GM21825 (cell line): Measurements from ENCODE around the gene GABRR2.
"Not testable (repeated sequence)": the region's sequence is repeated elsewhere in the genome, so short reads cannot be mapped to it uniquely, and the experiment has no call there.

Source experiments
- ATAC-seq: cut with Tn5 transposase; IDR thresholded peaks from one replicate; pipeline ENCODE4 v1.9.1; 2021; ENCODE audit warnings: mild to moderate bottlenecking, moderate library complexity; ENCODE audit not compliant: unreplicated experiment

Gene GABRR2

GRCh38 chr6:89260832-89261231 lies 54.3 kb downstream of the GABRR2 start:
- ATAC-seq = no peak

- no peak for ATAC-seq
These were observed 54.8 kb downstream of the GABRR2 start for GRCh38 chr6:89260310-89260709.

- no peak for ATAC-seq
These were observed 56.2 kb downstream of the GABRR2 start for GRCh38 chr6:89258912-89259311.

- no peak for ATAC-seq
These were observed 57.3 kb downstream of the GABRR2 start for GRCh38 chr6:89257781-89258180.

GRCh38 chr6:89257346-89257745 lies 57.8 kb downstream of the GABRR2 start:
- no peak for ATAC-seq

GRCh38 chr6:89255417-89255816 lies 59.7 kb downstream of the GABRR2 start:
- no peak for ATAC-seq

GRCh38 chr6:89254569-89254968 lies 60.5 kb downstream of the GABRR2 start:
- no peak for ATAC-seq

GRCh38 chr6:89252907-89253306 lies 62.2 kb downstream of the GABRR2 start:
- ATAC-seq = no peak

- ATAC-seq = no peak
These were observed 63.1 kb downstream of the GABRR2 start for GRCh38 chr6:89251976-89252375.

GRCh38 chr6:89251170-89251569 lies 63.9 kb downstream of the GABRR2 start:
- no peak for ATAC-seq

- ATAC-seq = no peak
These were observed 64.9 kb downstream of the GABRR2 start for GRCh38 chr6:89250239-89250638.

GRCh38 chr6:89244241-89244985 lies 70.7 kb downstream of the GABRR2 start:
- ATAC-seq = peak; percentile 46

- no peak for ATAC-seq
These were observed 71.8 kb downstream of the GABRR2 start for GRCh38 chr6:89243331-89243629.

GRCh38 chr6:89242574-89243330 lies 72.3 kb downstream of the GABRR2 start:
- no peak for ATAC-seq

- ATAC-seq = peak; percentile 38
These were observed 75.8 kb downstream of the GABRR2 start for GRCh38 chr6:89239338-89239737.

GRCh38 chr6:89237158-89237557 lies 77.9 kb downstream of the GABRR2 start:
- ATAC-seq = no peak

- not testable (repeated sequence) for ATAC-seq
These were observed 81.5 kb downstream of the GABRR2 start for GRCh38 chr6:89233605-89234004.

GRCh38 chr6:89222712-89223039 lies 92.4 kb downstream of the GABRR2 start:
- no peak for ATAC-seq

GRCh38 chr6:89221971-89222711 lies 93.0 kb downstream of the GABRR2 start:
- ATAC-seq = no peak

GRCh38 chr6:89221129-89221528 lies 94.0 kb downstream of the GABRR2 start:
- no peak for ATAC-seq

- ATAC-seq = no peak
These were observed 97.7 kb downstream of the GABRR2 start, which contains the start of gene GABRR1 for GRCh38 chr6:89217299-89217910. TSS of gene GABRR1 (minus strand) at chr6:89217358. CDS start at chr6:89217322, 36 bp downstream.
